Keratinocyte (primary cell): ENCODE measurements around the gene TACC3.

ENCODE experiments used
- CTCF ChIP-seq, 3 experiments: IDR thresholded peaks in 1 of 3; conservative IDR thresholded peaks in 1 of 3; optimal IDR thresholded peaks in 1 of 3; 2 replicates in 2 of 3; 3 replicates in 1 of 3; pipeline versions ENCODE3 to v1.5.1; 2011; ENCODE audit warnings: low read length in 3 of 3, mild to moderate bottlenecking in 3 of 3, moderate library complexity in 2 of 3, control low read depth in 1 of 3, inconsistent platforms in 1 of 3; ENCODE audit not compliant: insufficient read depth in 2 of 3; ENCODE audit errors: extremely low read depth in 1 of 3
- EZH2 ChIP-seq: IDR thresholded peaks from one replicate; pipeline ENCODE4 v1.6.1; 2012; ENCODE audit warnings: inconsistent platforms, mild to moderate bottlenecking, low read length, moderate library complexity

- TF ChIP-seq CTCF (optimal IDR thresholded peaks at IDR 0.05 in 1 of 3, IDR thresholded peaks at IDR 0.05 in 1 of 3, conservative IDR thresholded peaks at IDR 0.05 in 1 of 3; ENCODE audit: extremely low read depth in 1 of 3, insufficient read depth in 2 of 3, low read length in 3 of 3), result no peak
- no peak for TF ChIP-seq EZH2
Observed at GRCh38 chr4:1787411-1788077, 66.2 kb downstream of the TACC3 start.
